Left lobe of liver (tissue), 2 donors: ENCODE data around the gene TAS2R41. TPM values are rescaled to one million over a fixed set of nuclear protein-coding genes. Genes with fewer than 3 reads are reported as not detected.

ENCODE experiments used
- ATAC-seq: fragments of 200-7000 bp; cut with Tn5 transposase; one replicate; pipeline ENCODE4 v1.9.1; 2020; ENCODE audit warnings: mild to moderate bottlenecking, moderate library complexity
- DNase-seq: peaks from one replicate; pipeline ENCODE4 v3.0.0-alpha.2; 2020; ENCODE audit warnings: low spot score
- total RNA-seq: library from RNA; stranded (reverse); gene quantifications from one replicate; pipeline ENCODE4 v1.2.1, GENCODE V29; 2021
- donor health status: DM: no; HTN: no; CAD: no; lungs with moderate emphysema.
- donor health status: DM: no; HTN: yes; CAD: no.

Gene TAS2R41
- total RNA-seq, 1 donor from 2014 or later = 0.45 TPM

- ATAC-seq = no peak
Measured at GRCh38 chr7:143492799-143493739, 15.4 kb downstream of the TAS2R41 start.

GRCh38 chr7:143493751-143494150 is 16.1 kb downstream of the TAS2R41 start:
- ATAC-seq (no peak), DNase-seq (no peak)

More at GRCh38 chr7:143492799-143493739, 15.4 kb downstream of the TAS2R41 start:
- DNase-seq = no peak

GRCh38 chr7:143494622-143495021 is 16.9 kb downstream of the TAS2R41 start:
- DNase-seq (no peak), ATAC-seq (no peak)

GRCh38 chr7:143495851-143496250 is 18.2 kb downstream of the TAS2R41 start:
- ATAC-seq (no peak), DNase-seq (no peak)

- ATAC-seq (no peak), DNase-seq (no peak)
Measured at GRCh38 chr7:143496263-143496662, 18.6 kb downstream of the TAS2R41 start.

- ATAC-seq (no peak), DNase-seq (no peak)
Measured at GRCh38 chr7:143497008-143497795, 19.5 kb downstream of the TAS2R41 start.

- peak; percentile 72 for ATAC-seq
- DNase-seq = no peak
Measured at GRCh38 chr7:143499246-143499645, 21.6 kb downstream of the TAS2R41 start.

DNA sequence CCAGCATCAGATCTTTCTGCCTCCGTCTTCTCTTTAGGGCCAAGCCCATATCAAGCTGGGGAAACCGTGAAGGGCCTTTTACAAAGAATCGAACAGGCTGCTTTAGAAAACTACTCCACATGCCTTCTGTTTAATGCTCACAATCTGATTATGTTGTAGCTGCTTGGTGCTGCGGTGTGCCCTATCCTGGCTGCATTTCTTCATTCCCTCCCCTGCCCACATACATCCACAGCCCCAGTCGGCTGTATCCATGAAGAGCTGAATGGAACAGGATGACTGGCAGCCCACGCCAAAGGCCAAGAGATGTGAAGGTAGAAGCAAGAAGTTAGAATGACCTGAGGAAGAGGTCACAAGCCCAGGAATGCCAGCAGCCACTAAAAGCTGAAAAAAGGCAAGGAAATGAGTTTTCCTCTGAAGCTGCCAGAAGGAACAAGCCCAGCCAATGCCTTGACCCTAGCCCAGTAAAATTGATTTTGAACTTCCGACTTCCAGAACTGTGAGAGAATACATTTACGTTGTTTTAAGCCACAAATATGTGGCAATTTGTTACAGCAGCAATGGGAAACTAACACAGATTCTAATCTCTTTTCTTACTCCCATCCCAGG is 22.2 kb downstream of the TAS2R41 start:
- peak; percentile 48 for ATAC-seq

GRCh38 chr7:143503261-143503660 is 25.6 kb downstream of the TAS2R41 start:
- DNase-seq (no peak), ATAC-seq (no peak)

More for the DNA sequence above, 22.2 kb downstream of the TAS2R41 start:
- DNase-seq = no peak

DNA sequence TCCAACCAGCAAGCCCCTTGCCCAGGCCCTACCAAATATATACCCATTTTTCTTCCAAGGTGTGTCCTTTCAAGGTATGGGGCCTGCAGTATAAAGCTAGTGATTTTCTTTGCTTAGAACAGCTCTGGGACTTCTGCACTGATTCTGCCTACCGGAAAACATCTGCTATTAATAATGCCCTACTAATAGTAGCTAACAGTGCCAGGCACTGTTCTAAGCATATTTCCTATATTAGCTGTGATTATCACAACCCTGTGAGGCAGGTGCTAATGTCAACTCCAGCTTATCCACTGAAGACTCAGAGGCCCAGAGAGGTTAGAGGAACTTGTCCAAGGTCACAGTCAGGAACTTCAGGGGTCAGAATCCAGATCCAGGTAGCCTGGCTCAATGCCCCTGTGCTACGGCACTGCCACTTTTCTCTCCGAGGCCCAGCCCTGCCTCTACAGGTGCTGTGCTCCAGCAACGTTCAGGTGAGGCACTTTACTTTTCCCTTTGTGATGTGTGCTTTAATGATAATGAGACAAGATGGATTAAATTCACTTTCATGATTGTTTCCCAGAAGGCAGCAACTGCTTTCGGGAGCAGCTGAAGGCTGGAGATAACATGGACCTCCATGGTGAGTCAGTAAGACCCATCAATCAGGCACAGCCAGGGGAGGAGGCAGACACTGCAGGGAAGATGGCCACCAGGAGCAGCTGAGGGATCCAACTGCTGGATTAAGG is 26.7 kb downstream of the TAS2R41 start:
- DNase-seq (no peak), ATAC-seq (no peak)

DNA sequence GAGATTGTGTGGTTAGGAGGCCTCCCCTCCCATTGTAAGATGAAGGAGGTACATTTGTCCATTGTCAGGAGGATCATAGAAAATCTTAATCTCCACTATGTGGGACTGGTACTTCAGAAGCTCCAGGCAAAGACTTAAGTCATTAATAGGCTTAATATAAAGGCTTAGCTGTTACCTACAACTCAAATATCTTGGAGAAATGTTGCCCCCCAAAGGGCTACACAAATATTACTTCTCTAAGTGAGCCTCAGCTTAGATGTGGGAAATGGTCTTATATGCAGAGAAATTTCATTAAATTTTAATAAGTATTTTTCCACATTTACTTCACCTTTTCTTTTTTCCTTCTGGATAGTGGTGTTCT is 27.2 kb downstream of the TAS2R41 start:
- no peak for DNase-seq
- ATAC-seq = no peak

DNA sequence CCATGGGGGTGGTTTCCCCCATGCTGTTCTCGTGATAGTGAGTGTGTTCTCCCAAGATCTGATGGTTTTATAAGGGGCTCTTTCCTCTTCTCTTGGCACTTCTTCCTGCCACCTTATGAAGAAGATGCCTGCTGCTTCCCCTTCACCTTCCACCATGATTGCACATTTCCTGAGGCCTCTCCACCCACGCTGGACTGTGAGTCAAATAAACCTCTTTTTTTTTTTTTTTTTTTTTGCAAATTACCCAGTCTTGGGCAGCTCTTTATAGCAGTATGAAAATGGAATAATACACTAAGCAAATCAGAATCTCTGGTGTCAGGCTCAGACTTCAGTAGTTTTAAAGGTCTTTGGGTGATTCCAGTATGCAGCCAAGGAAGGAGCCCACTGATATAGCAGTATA is 28.2 kb downstream of the TAS2R41 start:
- ATAC-seq (no peak), DNase-seq (no peak)

- ATAC-seq (no peak), DNase-seq (no peak)
Measured at GRCh38 chr7:143507094-143507518, 29.4 kb downstream of the TAS2R41 start.

- ATAC-seq (no peak), DNase-seq (no peak)
Measured at GRCh38 chr7:143507534-143508055, 29.9 kb downstream of the TAS2R41 start.

DNA sequence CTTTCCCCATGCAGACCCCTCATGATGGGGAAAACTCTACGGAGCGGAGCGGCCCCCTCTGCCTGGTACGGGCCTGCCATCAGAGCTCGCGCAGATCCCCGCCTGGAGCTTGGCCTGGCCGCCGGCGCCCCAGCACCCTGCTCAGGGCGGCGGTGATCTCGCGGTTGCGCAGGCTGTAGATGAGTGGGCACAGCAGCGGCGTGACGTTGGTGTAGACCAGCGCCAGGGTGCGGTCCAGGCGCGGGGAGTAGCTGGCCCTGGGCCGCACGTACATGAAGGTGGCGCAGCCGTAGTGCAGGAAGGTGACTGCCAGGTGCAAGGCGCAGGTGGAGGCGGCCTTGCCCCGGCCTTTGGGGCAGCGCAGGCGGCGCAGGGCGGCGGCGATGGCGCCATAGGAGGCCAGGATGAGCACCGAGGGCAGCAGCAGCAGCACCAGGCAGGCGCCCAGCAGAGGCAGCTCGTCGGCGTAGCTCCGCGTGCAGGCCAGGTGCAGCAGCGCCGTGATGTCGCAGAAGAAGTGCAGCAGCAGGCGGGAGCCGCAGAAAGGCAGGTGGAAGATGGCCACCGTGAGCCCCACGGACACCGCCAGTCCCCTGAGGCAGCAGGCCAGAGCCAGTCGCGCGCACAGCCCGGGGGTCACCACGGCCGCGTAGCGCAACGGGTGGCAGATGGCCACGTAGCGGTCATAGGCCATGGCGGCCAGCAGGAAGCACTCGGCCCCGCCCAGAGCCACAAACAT is 33.4 kb downstream of the TAS2R41 start:
- ATAC-seq (peak; percentile 57), DNase-seq (no peak)

GRCh38 chr7:143511593-143512047 is 33.9 kb downstream of the TAS2R41 start:
- no peak for DNase-seq
- no peak for ATAC-seq

DNA sequence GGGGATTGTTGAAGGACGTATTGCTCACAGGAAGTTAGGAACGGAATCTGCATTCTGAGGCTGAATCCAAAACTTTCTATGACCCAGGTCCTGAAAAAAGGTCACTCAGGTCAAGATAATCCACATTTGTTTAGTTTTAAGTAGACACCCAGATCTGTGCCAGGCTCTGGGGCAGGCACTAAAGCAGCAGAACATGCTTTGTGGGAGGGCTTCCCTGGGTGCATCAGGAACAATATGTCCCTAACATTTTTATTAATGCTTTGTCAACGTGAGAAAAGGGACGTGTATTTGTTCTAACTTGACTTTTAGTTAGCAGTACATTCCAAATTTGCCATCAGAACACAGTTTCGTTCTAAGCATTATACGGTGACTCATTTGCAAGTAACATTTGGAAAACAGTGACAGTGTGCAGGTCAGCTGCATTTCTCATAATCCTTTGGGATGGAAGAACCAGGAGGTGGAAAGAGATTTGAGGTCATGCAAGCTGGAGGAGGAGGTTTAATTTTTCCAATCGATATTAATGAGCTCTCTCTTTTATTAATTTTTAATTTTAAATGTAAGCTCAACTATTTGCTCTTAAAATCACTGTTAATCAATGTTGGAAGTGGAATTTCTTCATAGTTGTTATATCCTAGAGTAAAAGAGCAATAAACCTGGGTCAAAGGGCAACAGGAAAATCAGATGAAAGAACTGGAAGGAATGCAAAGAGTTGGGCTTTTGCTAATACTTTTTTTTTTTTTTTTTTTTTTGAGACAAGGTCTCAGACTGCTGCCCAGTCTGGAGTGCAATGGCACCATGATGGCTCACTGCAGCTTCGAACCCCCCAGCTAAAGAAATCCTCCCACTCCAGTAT is 35.0 kb downstream of the TAS2R41 start:
- no peak for DNase-seq

GRCh38 chr7:143514487-143514886 is 36.8 kb downstream of the TAS2R41 start:
- DNase-seq (no peak), ATAC-seq (no peak)

More for the DNA sequence above, 35.0 kb downstream of the TAS2R41 start:
- ATAC-seq = no peak
